KMS-11 (cell line): ENCODE results near the gene CYB5A.

Experiments
- H2AFZ ChIP-seq: fragments of 200-600 bp; sonication (generic); 2 replicates; pipeline ENCODE4 v1.6.1; 2016; ENCODE audit warnings: antibody characterized with exemption, mixed run types, low read depth
- H3K27ac ChIP-seq: fragments of 200-600 bp; sonication (generic); 2 replicates; pipeline ENCODE4 v1.6.1; 2016; ENCODE audit warnings: mild to moderate bottlenecking, mixed run types
- H3K27me3 ChIP-seq: fragments of 200-600 bp; sonication (generic); 2 replicates; pipeline ENCODE4 v1.6.1; 2017; ENCODE audit warnings: mild to moderate bottlenecking, low read depth, mixed run types, moderate library complexity; ENCODE audit not compliant: insufficient read depth
- H3K36me3 ChIP-seq: fragments of 200-600 bp; sonication (generic); 2 replicates; pipeline ENCODE4 v1.6.1; 2017; ENCODE audit warnings: mild to moderate bottlenecking, mixed run types; ENCODE audit not compliant: insufficient read depth
- H3K4me1 ChIP-seq: fragments of 200-600 bp; sonication (generic); 2 replicates; pipeline ENCODE4 v1.6.1; 2016; ENCODE audit warnings: mild to moderate bottlenecking, low read depth, mixed run types; ENCODE audit not compliant: poor library complexity, severe bottlenecking
- H3K4me2 ChIP-seq: fragments of 200-600 bp; sonication (generic); 2 replicates; pipeline ENCODE4 v1.7.0; 2016; ENCODE audit warnings: mild to moderate bottlenecking, mixed run types
- H3K4me3 ChIP-seq: fragments of 200-600 bp; sonication (generic); IDR thresholded peaks from 2 replicates; pipeline ENCODE4 v1.6.1; 2017; ENCODE audit warnings: low read depth, low read length, mixed read lengths; ENCODE audit not compliant: insufficient read depth
- H3K79me2 ChIP-seq: fragments of 200-600 bp; sonication (generic); 2 replicates; pipeline ENCODE4 v1.6.1; 2016; ENCODE audit warnings: low read depth, mixed run types; ENCODE audit not compliant: insufficient read depth
- H3K9ac ChIP-seq: fragments of 200-600 bp; sonication (generic); 2 replicates; pipeline ENCODE4 v1.6.1; 2016; ENCODE audit warnings: mild to moderate bottlenecking, mixed run types
- H4K20me1 ChIP-seq: fragments of 200-600 bp; sonication (generic); 2 replicates; pipeline ENCODE4 v1.6.1; 2016; ENCODE audit warnings: mild to moderate bottlenecking, mixed run types; ENCODE audit not compliant: insufficient read depth
- TF ChIP-seq, protein P1 (sequence below): fragments of 200-600 bp; sonication (generic); conservative IDR thresholded peaks from 2 replicates; pipeline ENCODE4 v1.6.1; 2017; ENCODE audit warnings: low read depth, mild to moderate bottlenecking, antibody characterized with exemption, low read length, moderate library complexity, mixed read lengths

CYB5A gene

DNA sequence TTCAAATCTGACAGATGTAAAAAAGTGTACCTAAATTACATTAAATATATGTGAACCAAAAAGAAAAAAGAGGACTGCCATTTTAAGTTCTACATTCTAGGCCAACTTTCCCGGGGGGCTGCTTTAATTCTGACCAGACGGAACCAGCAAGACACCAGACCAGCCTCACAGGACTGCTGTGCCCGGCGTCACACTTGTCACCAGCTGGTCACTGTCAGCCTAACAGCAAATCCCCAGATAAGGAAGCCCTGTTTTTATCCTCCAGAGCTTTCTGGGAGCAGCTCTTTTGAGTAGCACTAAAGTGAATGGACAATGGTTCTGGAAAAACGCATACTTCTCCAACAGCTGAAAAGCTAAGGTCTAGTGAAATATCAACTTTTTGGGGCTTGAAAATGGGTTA, 35.6 kb downstream of the CYB5A start:
- H3K79me2 ChIP-seq, result no peaks in the 10 kb centered on the region
- H3K27me3 ChIP-seq, result no peaks in the 10 kb centered on the region
- H3K9ac ChIP-seq, result no peak overlapping the region
- peaks cover 8% of the 10 kb centered on the region for H3K4me1 ChIP-seq
- H2AFZ ChIP-seq, result no peak overlapping the region
- H3K27ac ChIP-seq, result no peak overlapping the region
- H3K36me3 ChIP-seq, result no peaks in the 10 kb centered on the region
- no peak overlapping the region for H3K4me2 ChIP-seq
- no peaks in the 10 kb centered on the region for H4K20me1 ChIP-seq
- H3K4me3 ChIP-seq, result no peak overlapping the region
- TF ChIP-seq, protein P1, sequence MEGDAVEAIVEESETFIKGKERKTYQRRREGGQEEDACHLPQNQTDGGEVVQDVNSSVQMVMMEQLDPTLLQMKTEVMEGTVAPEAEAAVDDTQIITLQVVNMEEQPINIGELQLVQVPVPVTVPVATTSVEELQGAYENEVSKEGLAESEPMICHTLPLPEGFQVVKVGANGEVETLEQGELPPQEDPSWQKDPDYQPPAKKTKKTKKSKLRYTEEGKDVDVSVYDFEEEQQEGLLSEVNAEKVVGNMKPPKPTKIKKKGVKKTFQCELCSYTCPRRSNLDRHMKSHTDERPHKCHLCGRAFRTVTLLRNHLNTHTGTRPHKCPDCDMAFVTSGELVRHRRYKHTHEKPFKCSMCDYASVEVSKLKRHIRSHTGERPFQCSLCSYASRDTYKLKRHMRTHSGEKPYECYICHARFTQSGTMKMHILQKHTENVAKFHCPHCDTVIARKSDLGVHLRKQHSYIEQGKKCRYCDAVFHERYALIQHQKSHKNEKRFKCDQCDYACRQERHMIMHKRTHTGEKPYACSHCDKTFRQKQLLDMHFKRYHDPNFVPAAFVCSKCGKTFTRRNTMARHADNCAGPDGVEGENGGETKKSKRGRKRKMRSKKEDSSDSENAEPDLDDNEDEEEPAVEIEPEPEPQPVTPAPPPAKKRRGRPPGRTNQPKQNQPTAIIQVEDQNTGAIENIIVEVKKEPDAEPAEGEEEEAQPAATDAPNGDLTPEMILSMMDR, result no peak

DNA sequence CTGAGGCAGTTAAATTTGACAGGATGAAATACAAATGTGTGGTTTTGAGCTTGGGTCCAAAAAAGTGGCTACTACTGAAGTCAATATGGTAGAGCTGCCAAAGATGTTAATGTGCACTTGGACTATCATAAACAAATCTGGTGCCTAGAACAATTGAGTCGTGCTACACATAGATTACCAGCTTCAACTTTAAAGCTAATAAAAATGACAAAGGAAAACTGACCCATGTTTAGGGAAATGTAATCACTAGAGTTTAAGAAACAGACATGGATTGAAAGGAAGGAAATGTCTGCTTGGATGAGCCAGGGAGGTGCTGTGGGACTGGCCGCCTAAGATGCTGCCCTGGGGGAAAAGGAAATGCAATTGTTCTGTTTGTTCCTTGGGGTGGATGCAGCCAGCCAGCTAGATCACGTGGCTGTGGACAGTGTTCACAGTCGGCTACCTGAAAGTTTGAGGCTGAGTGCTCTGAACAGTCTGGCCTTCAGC, 36.6 kb downstream of the CYB5A start:
- Histone ChIP-seq H2AFZ (no peak overlapping the region), H3K27me3 (no peaks in the 10 kb centered on the region), H3K27ac (no peak overlapping the region), H3K9ac (no peak overlapping the region), H3K79me2 (no peaks in the 10 kb centered on the region), H3K36me3 (no peaks in the 10 kb centered on the region), H4K20me1 (no peaks in the 10 kb centered on the region), H3K4me2 (no peak overlapping the region), H3K4me3 (no peak overlapping the region), H3K4me1 (peaks cover 8% of the 10 kb centered on the region)
- TF ChIP-seq, protein P1, result no peak

DNA sequence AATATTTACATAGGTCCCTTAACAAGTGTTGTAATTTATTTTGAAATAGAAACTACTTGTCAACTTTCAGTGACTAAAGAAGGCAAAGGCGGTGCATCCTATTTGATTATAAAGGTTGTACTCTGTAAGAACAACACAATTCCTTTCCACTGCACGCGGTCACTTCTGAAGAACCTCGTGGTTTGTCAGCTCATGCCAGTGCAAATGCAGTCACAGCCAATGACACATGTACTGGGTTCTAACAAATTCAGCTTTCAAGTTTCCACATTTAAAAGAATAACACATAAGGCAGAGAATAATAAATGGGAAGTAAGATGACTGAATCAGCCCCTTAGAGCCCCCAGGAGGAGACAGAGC, 39.7 kb downstream of the CYB5A start:
- H3K36me3 ChIP-seq, result no peaks in the 10 kb centered on the region
- no peaks in the 10 kb centered on the region for H3K27me3 ChIP-seq
- no peaks in the 10 kb centered on the region for H4K20me1 ChIP-seq
- H3K27ac ChIP-seq, result no peak overlapping the region
- H3K9ac ChIP-seq, result no peak overlapping the region
- no peak overlapping the region for H3K4me3 ChIP-seq
- no peak overlapping the region for H3K4me2 ChIP-seq
- H3K79me2 ChIP-seq, result no peaks in the 10 kb centered on the region
- H3K4me1 ChIP-seq, result peaks cover 8% of the 10 kb centered on the region
- no peak overlapping the region for H2AFZ ChIP-seq
- TF ChIP-seq, protein P1, result no peak

DNA sequence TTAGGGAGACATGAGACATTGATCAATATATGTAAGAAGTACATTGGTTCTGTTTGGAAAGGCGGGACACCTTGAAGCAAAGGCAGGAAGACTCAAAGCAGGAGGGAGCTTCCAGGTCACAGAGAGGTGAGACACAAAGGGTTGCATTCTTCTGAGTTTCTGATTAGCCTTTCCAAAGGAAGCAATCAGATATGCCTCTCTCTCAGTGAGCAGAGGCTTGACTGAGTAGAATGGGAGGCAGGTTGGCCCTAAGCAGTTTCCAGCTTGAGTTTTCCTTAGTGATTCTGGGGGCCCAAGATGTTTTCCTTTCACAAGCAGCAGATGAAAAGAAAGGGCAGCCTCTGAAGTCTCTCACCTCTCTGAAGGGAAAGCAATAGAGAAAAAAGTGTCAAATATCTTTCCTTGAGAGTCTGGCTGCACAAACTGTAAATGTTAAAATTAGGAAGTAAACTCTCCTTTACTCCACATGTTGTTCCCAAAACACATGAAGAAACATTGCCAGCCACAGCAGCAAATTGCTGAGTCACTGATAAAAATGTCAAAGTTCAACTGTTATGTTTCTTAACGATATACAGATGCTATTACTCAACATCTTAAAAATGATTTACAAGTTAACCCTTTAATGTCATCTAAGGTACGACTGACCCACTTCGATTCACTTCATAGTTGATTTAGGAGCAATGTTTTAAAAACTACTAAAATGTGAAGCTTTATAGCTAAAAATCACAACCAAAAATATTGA, 40.3 kb downstream of the CYB5A start:
- Histone ChIP-seq H3K27me3 (no peaks in the 10 kb centered on the region), H2AFZ (no peak overlapping the region), H3K4me1 (peaks cover 8% of the 10 kb centered on the region), H3K4me3 (no peak overlapping the region), H3K27ac (0 out of 2 replicates have a peak overlapping the region, but pooled peaks have one; percentile 5), H4K20me1 (no peaks in the 10 kb centered on the region), H3K9ac (no peak overlapping the region), H3K79me2 (no peaks in the 10 kb centered on the region), H3K4me2 (no peak overlapping the region), H3K36me3 (no peaks in the 10 kb centered on the region)
- TF ChIP-seq, protein P1, result no peak
